B cell (primary cell): ENCODE measurements around the gene SORL1. TPM values are rescaled to one million over a fixed set of nuclear protein-coding genes. Genes with fewer than 3 reads are reported as not detected.

Experiments used
- ATAC-seq: fragments of 200-7000 bp; cut with Tn5 transposase; one replicate; pipeline ENCODE4 v1.10.0; 2021; ENCODE audit warnings: low read depth, mild to moderate bottlenecking, moderate number of reproducible peaks, moderate library complexity
- CTCF ChIA-PET: fragments of 350-600 bp; sonication (Branson Sonifier 250); formaldehyde crosslinking; loops from one replicate; lab custom pipeline; 2021; ENCODE audit warnings: antibody characterized with exemption, inconsistent platforms; lab: Charles Lee
- POLR2A ChIA-PET: fragments of 350-600 bp; sonication (Branson Sonifier 250); formaldehyde crosslinking; loops from one replicate; lab custom pipeline; 2021; ENCODE audit warnings: antibody characterized with exemption; lab: Charles Lee
- DNase-seq: peaks from one replicate; pipeline ENCODE4 v3.0.0; 2013
- H2AFZ ChIP-seq: 2 replicates; pipeline ENCODE4 v1.6.1; 2012; ENCODE audit warnings: mild to moderate bottlenecking, low read depth, low read length; ENCODE audit not compliant: insufficient read depth, poor library complexity, severe bottlenecking
- H3K27ac ChIP-seq, 2 donors: 1 replicate in 1 of 2; 2 replicates in 1 of 2; pipeline ENCODE4 v1.5.1; 2012 to 2013; ENCODE audit warnings: low read length in 2 of 2, mild to moderate bottlenecking in 2 of 2, moderate library complexity in 1 of 2
- H3K27me3 ChIP-seq, 4 experiments: fragments of 200-600 bp in 1 of 4; sonication (generic) in 1 of 4; replicated peaks in 1 of 4; 1 replicate in 2 of 4; 2 replicates in 2 of 4; pipeline versions ENCODE4 v1.6.1 to v1.7.0; 2013 to 2016; ENCODE audit warnings: low read length in 3 of 4, mild to moderate bottlenecking in 2 of 4, mixed read lengths in 1 of 4, moderate library complexity in 1 of 4; ENCODE audit not compliant: insufficient read depth in 4 of 4, control insufficient read depth in 3 of 4; ENCODE audit errors: control extremely low read depth in 1 of 4
- H3K36me3 ChIP-seq, 2 experiments: replicated peaks in 1 of 2; 1 replicate in 1 of 2; 2 replicates in 1 of 2; pipeline versions ENCODE4 v1.6.1 to v1.7.1; 2013; ENCODE audit warnings: low read length in 1 of 2; ENCODE audit not compliant: insufficient read depth in 2 of 2, control insufficient read depth in 1 of 2; ENCODE audit errors: control extremely low read depth in 1 of 2, extremely low read depth in 1 of 2
- H3K4me1 ChIP-seq, 2 donors: fragments of 200-600 bp in 1 of 2; sonication (generic) in 1 of 2; 1 replicate in 1 of 2; 2 replicates in 1 of 2; pipeline versions ENCODE4 v1.5.1 to v1.6.1; 2013 to 2017; ENCODE audit warnings: low read length in 2 of 2; ENCODE audit not compliant: control insufficient read depth in 2 of 2, insufficient read depth in 2 of 2
- H3K4me2 ChIP-seq: replicated peaks from 2 replicates; pipeline ENCODE3; 2012; ENCODE audit warnings: mild to moderate bottlenecking, low read depth, low read length; ENCODE audit not compliant: poor library complexity, severe bottlenecking
- H3K4me3 ChIP-seq, 5 experiments: fragments of 200-600 bp in 1 of 5; sonication (generic) in 1 of 5; 1 replicate in 3 of 5; 2 replicates in 2 of 5; pipeline versions ENCODE4 v1.5.1 to v1.7.0; 2011 to 2016; ENCODE audit warnings: low read length in 4 of 5, mild to moderate bottlenecking in 4 of 5, low read depth in 2 of 5, control low read depth in 1 of 5, moderate library complexity in 1 of 5; ENCODE audit not compliant: insufficient read depth in 1 of 5; ENCODE audit errors: control extremely low read depth in 1 of 5, extremely low read depth in 1 of 5
- H3K79me2 ChIP-seq: fragments of 200-600 bp; sonication (generic); one replicate; pipeline ENCODE4 v1.6.0; 2016; ENCODE audit warnings: low read length; ENCODE audit not compliant: control insufficient read depth, insufficient read depth
- H3K9ac ChIP-seq: fragments of 200-600 bp; sonication (generic); 2 replicates; pipeline ENCODE4 v1.6.1; 2017; ENCODE audit warnings: mild to moderate bottlenecking, low read length, moderate library complexity
- H3K9me3 ChIP-seq, 3 donors: one replicate each; pipeline versions ENCODE4 v1.6.1 to v1.7.1; 2013; ENCODE audit warnings: low read length in 2 of 3; ENCODE audit not compliant: control insufficient read depth in 2 of 3, insufficient read depth in 1 of 3; ENCODE audit errors: control extremely low read depth in 1 of 3
- H4K20me1 ChIP-seq: 2 replicates; pipeline ENCODE4 v1.6.0; 2012; ENCODE audit warnings: mild to moderate bottlenecking, low read length; ENCODE audit not compliant: insufficient read depth, control insufficient read depth, poor library complexity, severe bottlenecking
- H3K27ac Mint-ChIP-seq: one replicate; pipeline ENCODE4 v1.8.0; 2021; ENCODE audit warnings: mixed read lengths
- H3K27me3 Mint-ChIP-seq: one replicate; pipeline ENCODE4 v1.8.0; 2021; ENCODE audit warnings: mixed read lengths
- H3K4me1 Mint-ChIP-seq: one replicate; pipeline ENCODE4 v1.8.0; 2021; ENCODE audit warnings: mixed read lengths
- H3K4me3 Mint-ChIP-seq: one replicate; pipeline ENCODE4 v1.8.0; 2021; ENCODE audit warnings: mixed read lengths
- H3K9me3 Mint-ChIP-seq: one replicate; pipeline ENCODE4 v1.8.0; 2022; ENCODE audit warnings: mixed read lengths; ENCODE audit not compliant: insufficient read depth
- EZH2 ChIP-seq: IDR thresholded peaks from 2 replicates; pipeline ENCODE4 v1.6.1; 2012; ENCODE audit warnings: borderline replicate concordance, low read depth, mild to moderate bottlenecking, moderate library complexity, low read length; ENCODE audit not compliant: insufficient read depth, poor library complexity, severe bottlenecking
- WGBS: methylation state at CpG from one replicate; pipeline ENCODE4 v1.1.5; 2013; ENCODE audit warnings: missing lambda C conversion rate; ENCODE audit not compliant: insufficient coverage; 5-methylcytosine and 5-hydroxymethylcytosine counted together
- intact Hi-C: fragments of 100-400 bp; cut with micrococcal nuclease; formaldehyde crosslinking; loops from one replicate; pipeline ENCODE4 v1.10.0; 2022
- polyA plus RNA-seq: library from polyadenylated mRNA; depleted of rRNA; stranded (reverse); fragments of >200 nt; gene quantifications from 2 replicates; pipeline ENCODE4 v1.2.3, GENCODE V29; 2012
- total RNA-seq, 2 donors: library from RNA; stranded (reverse); fragments of 120-200 nt in 1 of 2; gene quantifications; 1 replicate in 1 of 2; 2 replicates in 1 of 2; pipeline versions ENCODE4 v1.2.3 to v1.2.4, GENCODE V29; 2013 to 2022
- TF ChIP-seq, protein P1 (sequence below): fragments of 200-600 bp; IDR thresholded peaks from one replicate; pipeline ENCODE4 v1.8.0; 2022; ENCODE audit warnings: antibody characterized with exemption, mild to moderate bottlenecking

The SORL1 gene
- total and polyA plus RNA-seq, 2 donors (not counting 1 experiment from before 2014, with no cell fraction given) = 13.0 to 396 TPM

DNA sequence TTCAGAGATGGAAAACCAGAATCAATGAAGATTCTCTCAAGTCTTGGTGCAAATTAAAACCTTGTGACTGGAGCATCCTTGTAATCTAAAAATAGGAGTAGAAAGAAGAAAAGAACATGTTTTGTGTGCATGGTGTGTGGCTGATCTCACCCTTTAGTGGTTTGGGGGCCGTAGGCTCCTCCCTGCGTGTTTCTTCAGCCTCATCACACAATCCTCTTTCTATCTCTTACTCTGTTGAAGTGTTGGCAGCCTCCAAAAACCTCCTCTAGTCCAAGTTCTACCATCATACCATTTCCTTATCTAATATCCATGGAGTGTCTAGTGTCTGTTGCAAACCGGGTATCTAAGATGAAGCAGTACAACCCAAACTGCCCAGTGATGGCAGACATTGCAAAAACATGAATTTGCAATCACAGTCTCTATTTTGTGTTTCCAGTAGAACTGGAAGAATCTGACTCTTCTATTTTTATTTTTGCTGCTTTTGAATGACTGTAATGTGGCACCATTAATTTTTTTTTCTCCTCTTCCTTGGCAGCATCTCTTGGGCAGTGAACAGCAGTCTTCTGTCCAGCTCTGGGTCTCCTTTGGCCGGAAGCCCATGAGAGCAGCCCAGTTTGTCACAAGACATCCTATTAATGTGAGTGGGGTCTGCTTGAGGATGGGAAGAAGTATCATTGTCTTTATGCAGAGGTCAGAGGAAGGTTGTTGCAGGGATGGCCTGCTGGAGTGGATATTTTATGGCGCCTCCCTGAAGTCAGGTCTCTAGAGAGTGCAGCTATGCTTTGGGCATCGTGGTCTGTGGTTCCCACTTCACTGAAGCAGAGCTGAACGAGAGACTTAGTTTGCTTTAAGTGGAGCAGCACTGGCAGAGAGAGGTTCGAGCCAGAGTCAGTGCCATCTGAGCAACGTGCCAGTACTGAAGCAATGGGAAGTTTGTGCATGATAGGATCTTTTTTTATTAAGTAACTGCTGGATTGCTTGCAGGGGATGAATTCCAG is 60.7 kb downstream of the SORL1 start:
- Histone ChIP-seq H3K27me3 (no peaks in the 10 kb centered on the region), H3K4me1 (peaks cover 10 to 11% of the 10 kb centered on the region in 2 donors), H3K4me2 (no peak overlapping the region), H4K20me1 (peaks cover 7% of the 10 kb centered on the region), H2AFZ (no peak overlapping the region), H3K27ac (no peak overlapping the region), H3K36me3 (peaks cover 5 to 35% of the 10 kb centered on the region in 2 experiments), H3K9ac (no peak overlapping the region), H3K4me3 (no peak overlapping the region), H3K79me2 (peaks cover 50% of the 10 kb centered on the region), H3K9me3 (peaks cover 0 to 4% (median 0%) of the 10 kb centered on the region in 3 donors)
- DNase-seq = no peak
- POLR2A ChIA-PET = interaction anchor here (0.6 kb wide), 1 partner anchor 46 kb away, joined by 6 read pairs; no protein-coding TSS in a partner anchor
- H3K4me3 Mint-ChIP-seq = no peak overlapping the region
- no peaks in the 10 kb centered on the region for H3K9me3 Mint-ChIP-seq
- ATAC-seq = no peak
- TF ChIP-seq EZH2 = no peak
- TF ChIP-seq, protein P1, sequence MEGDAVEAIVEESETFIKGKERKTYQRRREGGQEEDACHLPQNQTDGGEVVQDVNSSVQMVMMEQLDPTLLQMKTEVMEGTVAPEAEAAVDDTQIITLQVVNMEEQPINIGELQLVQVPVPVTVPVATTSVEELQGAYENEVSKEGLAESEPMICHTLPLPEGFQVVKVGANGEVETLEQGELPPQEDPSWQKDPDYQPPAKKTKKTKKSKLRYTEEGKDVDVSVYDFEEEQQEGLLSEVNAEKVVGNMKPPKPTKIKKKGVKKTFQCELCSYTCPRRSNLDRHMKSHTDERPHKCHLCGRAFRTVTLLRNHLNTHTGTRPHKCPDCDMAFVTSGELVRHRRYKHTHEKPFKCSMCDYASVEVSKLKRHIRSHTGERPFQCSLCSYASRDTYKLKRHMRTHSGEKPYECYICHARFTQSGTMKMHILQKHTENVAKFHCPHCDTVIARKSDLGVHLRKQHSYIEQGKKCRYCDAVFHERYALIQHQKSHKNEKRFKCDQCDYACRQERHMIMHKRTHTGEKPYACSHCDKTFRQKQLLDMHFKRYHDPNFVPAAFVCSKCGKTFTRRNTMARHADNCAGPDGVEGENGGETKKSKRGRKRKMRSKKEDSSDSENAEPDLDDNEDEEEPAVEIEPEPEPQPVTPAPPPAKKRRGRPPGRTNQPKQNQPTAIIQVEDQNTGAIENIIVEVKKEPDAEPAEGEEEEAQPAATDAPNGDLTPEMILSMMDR = no peak
- no peaks in the 10 kb centered on the region for H3K27me3 Mint-ChIP-seq
- CTCF ChIA-PET = interaction anchor here (2.1 kb wide), 1 partner anchor 193 kb away, joined by 4 read pairs; no protein-coding TSS in a partner anchor
- H3K4me1 Mint-ChIP-seq = peaks cover 25% of the 10 kb centered on the region
- 43% methylated on average over 6 of the region's 9 CpGs for WGBS
- H3K27ac Mint-ChIP-seq = no peak overlapping the region
- intact Hi-C loops = no loop called here

DNA sequence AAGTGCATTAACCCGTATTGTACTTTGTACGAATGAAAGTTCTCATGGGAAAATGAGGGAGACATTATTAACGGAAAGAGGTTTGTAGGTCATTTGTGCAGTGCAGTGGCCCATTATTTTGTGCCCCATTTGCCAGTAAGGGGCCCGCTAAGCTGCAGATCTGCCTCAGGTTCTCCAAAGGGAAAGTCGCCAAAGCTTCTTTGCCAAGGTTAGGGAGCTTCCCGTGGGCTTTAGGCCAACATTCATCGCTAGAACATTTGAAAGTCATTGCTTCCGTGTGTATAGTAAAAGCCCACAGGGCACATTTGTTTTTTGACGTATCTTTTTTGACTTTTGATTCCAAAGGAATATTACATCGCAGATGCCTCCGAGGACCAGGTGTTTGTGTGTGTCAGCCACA is 61.7 kb downstream of the SORL1 start:
- peaks cover 57% of the 10 kb centered on the region for H3K79me2 ChIP-seq
- no peak overlapping the region for H3K4me3 Mint-ChIP-seq
- no peak for DNase-seq
- WGBS = 97% methylated on average over 11 of the region's 11 CpGs
- no peak overlapping the region for H3K27ac Mint-ChIP-seq
- no peak overlapping the region for H3K9ac ChIP-seq
- H3K27me3 Mint-ChIP-seq = no peaks in the 10 kb centered on the region
- no peak overlapping the region for H3K4me2 ChIP-seq
- H3K4me1 Mint-ChIP-seq = peaks cover 29% of the 10 kb centered on the region
- H3K27ac ChIP-seq = no peak overlapping the region
- H3K36me3 ChIP-seq = peaks cover 5 to 37% of the 10 kb centered on the region in 2 experiments
- H3K4me1 ChIP-seq = peaks cover 10 to 11% of the 10 kb centered on the region in 2 donors
- TF ChIP-seq EZH2 = no peak
- TF ChIP-seq, protein P1 = no peak
- H3K27me3 ChIP-seq = no peaks in the 10 kb centered on the region
- no peak overlapping the region for H3K4me3 ChIP-seq
- no peak overlapping the region for H2AFZ ChIP-seq
- ATAC-seq = no peak
- CTCF ChIA-PET = no interaction called here
- POLR2A ChIA-PET = no interaction called here
- H3K9me3 Mint-ChIP-seq = no peaks in the 10 kb centered on the region
- H3K9me3 ChIP-seq = no peaks in the 10 kb centered on the region
- intact Hi-C loops = no loop called here
- H4K20me1 ChIP-seq = peaks cover 7% of the 10 kb centered on the region
